CD14-positive monocyte (primary cell): ENCODE data around the gene RANBP3L. TPM values are rescaled to one million over a fixed set of nuclear protein-coding genes. Genes with fewer than 3 reads are reported as not detected.

Experiments used
- DNase-seq, 3 donors: peaks; one replicate each; pipeline ENCODE4 v3.0.0-alpha.2; 2011 to 2022
- H2AFZ ChIP-seq: 2 replicates; pipeline ENCODE4 v1.6.0; 2012; ENCODE audit warnings: mild to moderate bottlenecking, low read depth, low read length, inconsistent platforms; ENCODE audit not compliant: insufficient read depth, poor library complexity, severe bottlenecking
- H3K27ac ChIP-seq, 2 donors: 1 replicate in 1 of 2; 2 replicates in 1 of 2; pipeline ENCODE4 v1.5.1; 2012 to 2013; ENCODE audit warnings: low read length in 2 of 2, control low read depth in 1 of 2, inconsistent platforms in 1 of 2, low read depth in 1 of 2, mild to moderate bottlenecking in 1 of 2
- H3K27me3 ChIP-seq, 2 donors: one replicate each; pipeline versions ENCODE4 v1.6.0 to v1.6.1; 2011 to 2013; ENCODE audit warnings: low read length in 2 of 2; ENCODE audit not compliant: control insufficient read depth in 2 of 2, insufficient read depth in 2 of 2
- H3K36me3 ChIP-seq, 2 donors: replicated peaks in 1 of 2; 1 replicate in 1 of 2; 2 replicates in 1 of 2; pipeline versions ENCODE4 v1.5.1 to v1.6.1; 2012 to 2013; ENCODE audit warnings: low read length in 2 of 2, control low read depth in 1 of 2, inconsistent platforms in 1 of 2, mild to moderate bottlenecking in 1 of 2; ENCODE audit not compliant: insufficient read depth in 2 of 2, control insufficient read depth in 1 of 2
- H3K4me1 ChIP-seq, 2 donors: 1 replicate in 1 of 2; 2 replicates in 1 of 2; pipeline versions ENCODE4 v1.5.1 to v1.6.1; 2012 to 2013; ENCODE audit warnings: low read length in 2 of 2, control low read depth in 1 of 2, inconsistent platforms in 1 of 2, mild to moderate bottlenecking in 1 of 2, moderate library complexity in 1 of 2; ENCODE audit not compliant: insufficient read depth in 2 of 2, control insufficient read depth in 1 of 2
- H3K4me2 ChIP-seq: replicated peaks from 2 replicates; pipeline ENCODE3; 2012; ENCODE audit warnings: low read length, moderate library complexity, mild to moderate bottlenecking; ENCODE audit not compliant: poor library complexity, severe bottlenecking; ENCODE audit errors: extremely low read depth
- H3K4me3 ChIP-seq, 3 experiments: fragments of 200-600 bp in 1 of 3; sonication (generic) in 1 of 3; replicated peaks in 1 of 3; 1 replicate in 2 of 3; 2 replicates in 1 of 3; pipeline ENCODE4 v1.5.1; 2011 to 2013; ENCODE audit warnings: low read length in 3 of 3, mild to moderate bottlenecking in 3 of 3, control low read depth in 2 of 3, low read depth in 2 of 3, inconsistent platforms in 1 of 3, moderate library complexity in 1 of 3
- H3K79me2 ChIP-seq: 2 replicates; pipeline ENCODE4 v1.6.0; 2012; ENCODE audit warnings: mild to moderate bottlenecking, control low read depth, inconsistent platforms, low read length, moderate library complexity; ENCODE audit not compliant: insufficient read depth
- H3K9ac ChIP-seq: 2 replicates; pipeline ENCODE4 v1.6.0; 2017; ENCODE audit warnings: low read length, mild to moderate bottlenecking; ENCODE audit not compliant: insufficient read depth, poor library complexity, severe bottlenecking
- H3K9me3 ChIP-seq, 2 donors: replicated peaks in 1 of 2; 1 replicate in 1 of 2; 2 replicates in 1 of 2; pipeline versions ENCODE4 v1.5.1 to v1.6.1; 2012 to 2013; ENCODE audit warnings: low read length in 2 of 2, control low read depth in 1 of 2; ENCODE audit not compliant: control insufficient read depth in 1 of 2, insufficient read depth in 1 of 2
- H4K20me1 ChIP-seq: 2 replicates; pipeline ENCODE4 v1.6.0; 2012; ENCODE audit warnings: mild to moderate bottlenecking, low read length, control low read depth, moderate library complexity; ENCODE audit not compliant: insufficient read depth
- H3K27ac Mint-ChIP-seq, 7 donors: one replicate each; pipeline ENCODE4 v1.8.0; 2020; ENCODE audit warnings: mild to moderate bottlenecking in 7 of 7, mixed read lengths in 7 of 7, moderate library complexity in 6 of 7, inconsistent platforms in 2 of 7
- H3K27me3 Mint-ChIP-seq, 3 donors: one replicate each; pipeline ENCODE4 v1.8.0; 2021 to 2022; ENCODE audit warnings: low read depth in 3 of 3, mild to moderate bottlenecking in 3 of 3, mixed read lengths in 3 of 3, moderate library complexity in 3 of 3, inconsistent platforms in 1 of 3
- H3K36me3 Mint-ChIP-seq, 2 donors: one replicate each; pipeline ENCODE4 v1.8.0; 2020; ENCODE audit warnings: mixed read lengths in 2 of 2, inconsistent platforms in 1 of 2, mild to moderate bottlenecking in 1 of 2
- H3K4me1 Mint-ChIP-seq: one replicate; pipeline ENCODE4 v1.8.0; 2020; ENCODE audit warnings: mild to moderate bottlenecking, mixed read lengths
- H3K4me3 Mint-ChIP-seq, 2 donors: one replicate each; pipeline ENCODE4 v1.8.0; 2020; ENCODE audit warnings: mild to moderate bottlenecking in 2 of 2, mixed read lengths in 2 of 2, moderate library complexity in 1 of 2
- H3K9me3 Mint-ChIP-seq, 7 donors: one replicate each; pipeline ENCODE4 v1.8.0; 2020 to 2022; ENCODE audit warnings: mixed read lengths in 7 of 7, mild to moderate bottlenecking in 6 of 7, moderate library complexity in 6 of 7, inconsistent platforms in 2 of 7
- CTCF ChIP-seq: fragments of 200-600 bp; IDR thresholded peaks from one replicate; pipeline ENCODE4 v1.8.0; 2022; ENCODE audit warnings: antibody characterized with exemption, mild to moderate bottlenecking
- WGBS: methylation state at CpG from one replicate; pipeline ENCODE4 v1.1.5; 2013; ENCODE audit warnings: missing lambda C conversion rate; ENCODE audit not compliant: insufficient coverage; 5-methylcytosine and 5-hydroxymethylcytosine counted together
- intact Hi-C, 2 donors: fragments of 100-400 bp; cut with micrococcal nuclease; formaldehyde crosslinking; loops; one replicate each; pipeline versions ENCODE4 v1.15.0 to v1.15.1; 2023
- polyA plus RNA-seq, 3 donors: library from polyadenylated mRNA; depleted of rRNA in 1 of 3; unstranded in 2 of 3; stranded (reverse) in 1 of 3; fragments of 300-500 nt in 2 of 3; fragments of >200 nt in 1 of 3; fragmentation: Illumina TruSeq in 2 of 3; gene quantifications; 1 replicate in 2 of 3; 2 replicates in 1 of 3; pipeline ENCODE4 v1.2.3, GENCODE V29; 2012 to 2021

The RANBP3L gene
- polyA plus RNA-seq, 3 donors = not detected

GRCh38 chr5:36300191-36300926 lies 1.3 kb downstream of the RANBP3L start:
- no peaks in the 10 kb centered on the region for H3K27me3 Mint-ChIP-seq
- H3K4me2 ChIP-seq = no peak overlapping the region
- H3K4me3 Mint-ChIP-seq = no peak overlapping the region
- no peak overlapping the region for H2AFZ ChIP-seq
- H3K27ac ChIP-seq = no peak overlapping the region
- 86% methylated on average over 1 of the region's 3 CpGs for WGBS
- TF ChIP-seq CTCF = no peak
- no peaks in the 10 kb centered on the region for H3K9me3 ChIP-seq
- H3K9ac ChIP-seq = no peak overlapping the region
- no peaks in the 10 kb centered on the region for H3K27me3 ChIP-seq
- no peak overlapping the region for H3K4me3 ChIP-seq
- intact Hi-C loops = no loop called here
- H3K27ac Mint-ChIP-seq = no peak overlapping the region
- H3K4me1 ChIP-seq = no peaks in the 10 kb centered on the region
- H4K20me1 ChIP-seq = no peaks in the 10 kb centered on the region
- H3K79me2 ChIP-seq = no peaks in the 10 kb centered on the region
- H3K36me3 ChIP-seq = no peaks in the 10 kb centered on the region
- peaks cover 0 to 3% (median 1%) of the 10 kb centered on the region in 7 donors for H3K9me3 Mint-ChIP-seq
- no peak for DNase-seq
- H3K36me3 Mint-ChIP-seq = no peaks in the 10 kb centered on the region
- peaks cover 11% of the 10 kb centered on the region for H3K4me1 Mint-ChIP-seq

GRCh38 chr5:36298552-36298951 lies 3.1 kb downstream of the RANBP3L start:
- Histone ChIP-seq H3K4me3 (no peak overlapping the region), H3K27ac (no peak overlapping the region), H3K4me1 (no peaks in the 10 kb centered on the region), H3K36me3 (no peaks in the 10 kb centered on the region), H4K20me1 (no peaks in the 10 kb centered on the region), H3K9me3 (no peaks in the 10 kb centered on the region), H3K9ac (no peak overlapping the region), H3K4me2 (no peak overlapping the region), H2AFZ (no peak overlapping the region), H3K79me2 (no peaks in the 10 kb centered on the region), H3K27me3 (no peaks in the 10 kb centered on the region)
- no peak overlapping the region for H3K4me3 Mint-ChIP-seq
- H3K4me1 Mint-ChIP-seq = peaks cover 8% of the 10 kb centered on the region
- peaks cover 0 to 4% (median 0%) of the 10 kb centered on the region in 3 donors for H3K27me3 Mint-ChIP-seq
- no peak overlapping the region for H3K27ac Mint-ChIP-seq
- no peaks in the 10 kb centered on the region for H3K36me3 Mint-ChIP-seq
- no peak for DNase-seq
- TF ChIP-seq CTCF = no peak
- intact Hi-C loops = no loop called here
- H3K9me3 Mint-ChIP-seq = peaks cover 0 to 5% (median 3%) of the 10 kb centered on the region in 7 donors
